CD4-positive, alpha-beta T cell (primary cell): ENCODE measurements around the gene EHD4. TPM values are rescaled to one million over a fixed set of nuclear protein-coding genes. Genes with fewer than 3 reads are reported as not detected.

ENCODE experiments used
- ATAC-seq: fragments of 200-7000 bp; cut with Tn5 transposase; one replicate; pipeline ENCODE4 v1.10.0; 2022; ENCODE audit warnings: mild to moderate bottlenecking; ENCODE audit not compliant: poor library complexity
- CTCF ChIA-PET: fragments of 350-600 bp; sonication (Branson Sonifier 250); formaldehyde crosslinking; loops from one replicate; lab custom pipeline; 2021; ENCODE audit warnings: antibody characterized with exemption, inconsistent platforms; lab: Charles Lee
- POLR2A ChIA-PET: fragments of 350-600 bp; sonication (Branson Sonifier 250); formaldehyde crosslinking; loops from one replicate; lab custom pipeline; 2021; ENCODE audit warnings: antibody characterized with exemption, inconsistent platforms; lab: Charles Lee
- DNase-seq, 14 experiments: peaks; one replicate each; pipeline ENCODE4 v3.0.0-alpha.2; 2013 to 2020; ENCODE audit warnings: mixed read lengths in 2 of 14
- H3K27ac ChIP-seq, 2 donors: one replicate each; pipeline versions ENCODE4 v1.5.1 to v1.7.0; 2013; ENCODE audit warnings: low read length in 2 of 2, low read depth in 1 of 2, mild to moderate bottlenecking in 1 of 2
- H3K27me3 ChIP-seq, 2 experiments: 1 replicate in 1 of 2; 2 replicates in 1 of 2; pipeline versions ENCODE4 v1.6.1 to v1.7.0; 2013; ENCODE audit warnings: low read length in 2 of 2, control low read depth in 1 of 2, mild to moderate bottlenecking in 1 of 2, moderate library complexity in 1 of 2; ENCODE audit not compliant: insufficient read depth in 2 of 2, control insufficient read depth in 1 of 2
- H3K36me3 ChIP-seq: one replicate; pipeline ENCODE4 v1.6.1; 2013; ENCODE audit warnings: low read length, control low read depth; ENCODE audit not compliant: insufficient read depth
- H3K4me1 ChIP-seq: one replicate; pipeline ENCODE4 v1.6.1; 2013; ENCODE audit warnings: low read length, control low read depth; ENCODE audit not compliant: insufficient read depth
- H3K4me3 ChIP-seq: one replicate; pipeline ENCODE4 v1.5.1; 2013; ENCODE audit warnings: mild to moderate bottlenecking, low read length, moderate library complexity
- H3K9me3 ChIP-seq, 2 experiments: 1 replicate in 1 of 2; 2 replicates in 1 of 2; pipeline versions ENCODE4 v1.6.1 to v1.7.0; 2013; ENCODE audit warnings: low read length in 2 of 2, mild to moderate bottlenecking in 2 of 2, control low read depth in 1 of 2, moderate library complexity in 1 of 2; ENCODE audit not compliant: control insufficient read depth in 1 of 2, insufficient read depth in 1 of 2
- H3K27ac Mint-ChIP-seq: one replicate; pipeline ENCODE4 v1.8.0; 2020; ENCODE audit warnings: mixed read lengths
- H3K27me3 Mint-ChIP-seq: one replicate; pipeline ENCODE4 v1.8.0; 2021; ENCODE audit warnings: mixed read lengths
- H3K36me3 Mint-ChIP-seq: one replicate; pipeline ENCODE4 v1.8.0; 2021; ENCODE audit warnings: low read depth, mixed read lengths
- H3K4me1 Mint-ChIP-seq: one replicate; pipeline ENCODE4 v1.8.0; 2021; ENCODE audit warnings: low read depth, mixed read lengths
- H3K4me3 Mint-ChIP-seq: one replicate; pipeline ENCODE4 v1.8.0; 2020; ENCODE audit warnings: mild to moderate bottlenecking, mixed read lengths
- H3K9me3 Mint-ChIP-seq: one replicate; pipeline ENCODE4 v1.8.0; 2020; ENCODE audit warnings: mixed read lengths
- intact Hi-C, 2 experiments: fragments of 100-400 bp; cut with DNase I in 1 of 2; cut with micrococcal nuclease in 1 of 2; formaldehyde crosslinking; loops; one replicate each; pipeline versions ENCODE4 v1.15.1 to v1.9.0; 2023 to 2025; cut with DNase I, micrococcal nuclease
- total RNA-seq, 174 experiments: library from RNA in 2 of 174; stranded (reverse) in 2 of 174; gene quantifications; one replicate each; pipeline ENCODE4 v1.2.3 and lab custom pipeline; 2021 to 2026
- TF ChIP-seq, protein P1 (sequence below): fragments of 200-600 bp; IDR thresholded peaks from one replicate; pipeline ENCODE4 v1.8.0; 2022; ENCODE audit warnings: antibody characterized with exemption, mild to moderate bottlenecking

EHD4 gene
- total RNA-seq, 2 experiments from 2014 or later: 39.8 to 40.5 TPM

DNA sequence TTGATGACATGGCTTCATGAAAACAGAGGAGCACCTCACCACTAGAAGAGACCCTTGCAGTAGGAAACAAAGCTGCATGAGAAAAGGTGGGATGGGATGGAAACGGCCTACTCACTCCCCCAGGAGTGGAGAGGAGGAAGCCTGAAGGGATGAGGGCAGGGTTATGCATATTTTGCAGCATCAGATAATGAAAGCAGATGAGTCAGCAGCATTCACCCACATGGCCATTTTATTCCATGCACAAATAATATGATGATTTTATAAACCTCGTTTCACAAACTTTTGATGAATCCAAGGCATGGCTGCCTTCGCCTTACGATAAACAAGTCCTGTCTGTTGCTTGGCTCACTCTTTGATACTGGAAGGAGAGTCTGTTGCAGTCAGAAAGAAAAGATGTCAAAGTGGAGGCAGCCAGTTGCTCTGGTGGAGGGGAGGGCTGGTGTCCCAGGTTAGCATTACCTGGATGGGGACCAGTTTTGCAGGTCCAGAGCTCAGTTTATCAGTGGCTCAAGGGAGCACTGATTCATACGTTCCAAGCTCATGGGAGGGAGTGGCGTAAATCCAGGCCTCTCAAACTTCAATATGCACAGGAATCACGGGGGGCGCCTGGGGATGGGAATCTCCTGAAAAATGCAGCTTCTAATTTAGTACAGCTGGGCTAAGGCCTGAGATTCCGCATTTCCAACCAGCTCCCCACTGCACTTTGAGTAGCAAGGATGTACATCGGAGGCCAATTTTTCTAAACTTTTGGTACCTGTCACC lies 9.2 kb upstream of the EHD4 start:
- TF ChIP-seq, protein P1, sequence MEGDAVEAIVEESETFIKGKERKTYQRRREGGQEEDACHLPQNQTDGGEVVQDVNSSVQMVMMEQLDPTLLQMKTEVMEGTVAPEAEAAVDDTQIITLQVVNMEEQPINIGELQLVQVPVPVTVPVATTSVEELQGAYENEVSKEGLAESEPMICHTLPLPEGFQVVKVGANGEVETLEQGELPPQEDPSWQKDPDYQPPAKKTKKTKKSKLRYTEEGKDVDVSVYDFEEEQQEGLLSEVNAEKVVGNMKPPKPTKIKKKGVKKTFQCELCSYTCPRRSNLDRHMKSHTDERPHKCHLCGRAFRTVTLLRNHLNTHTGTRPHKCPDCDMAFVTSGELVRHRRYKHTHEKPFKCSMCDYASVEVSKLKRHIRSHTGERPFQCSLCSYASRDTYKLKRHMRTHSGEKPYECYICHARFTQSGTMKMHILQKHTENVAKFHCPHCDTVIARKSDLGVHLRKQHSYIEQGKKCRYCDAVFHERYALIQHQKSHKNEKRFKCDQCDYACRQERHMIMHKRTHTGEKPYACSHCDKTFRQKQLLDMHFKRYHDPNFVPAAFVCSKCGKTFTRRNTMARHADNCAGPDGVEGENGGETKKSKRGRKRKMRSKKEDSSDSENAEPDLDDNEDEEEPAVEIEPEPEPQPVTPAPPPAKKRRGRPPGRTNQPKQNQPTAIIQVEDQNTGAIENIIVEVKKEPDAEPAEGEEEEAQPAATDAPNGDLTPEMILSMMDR: no peak
- Histone ChIP-seq H3K27ac (no peak overlapping the region), H3K4me1 (no peaks in the 10 kb centered on the region), H3K4me3 (no peak overlapping the region), H3K9me3 (no peaks in the 10 kb centered on the region), H3K27me3 (no peaks in the 10 kb centered on the region), H3K36me3 (no peaks in the 10 kb centered on the region)
- H3K4me3 Mint-ChIP-seq: no peak overlapping the region
- ChIA-PET POLR2A (interaction anchor here (1.1 to 1.3 kb wide), 2 partner anchors 9 to 11 kb away, joined by 3 to 4 read pairs; partner anchors contain the start of gene EHD4), CTCF (no interaction called here)
- H3K9me3 Mint-ChIP-seq: no peaks in the 10 kb centered on the region
- no peak for DNase-seq
- H3K4me1 Mint-ChIP-seq: no peaks in the 10 kb centered on the region
- H3K27me3 Mint-ChIP-seq: no peaks in the 10 kb centered on the region
- H3K27ac Mint-ChIP-seq: no peak overlapping the region
- intact Hi-C loops: no loop called here
- no peak for ATAC-seq
- no peaks in the 10 kb centered on the region for H3K36me3 Mint-ChIP-seq

DNA sequence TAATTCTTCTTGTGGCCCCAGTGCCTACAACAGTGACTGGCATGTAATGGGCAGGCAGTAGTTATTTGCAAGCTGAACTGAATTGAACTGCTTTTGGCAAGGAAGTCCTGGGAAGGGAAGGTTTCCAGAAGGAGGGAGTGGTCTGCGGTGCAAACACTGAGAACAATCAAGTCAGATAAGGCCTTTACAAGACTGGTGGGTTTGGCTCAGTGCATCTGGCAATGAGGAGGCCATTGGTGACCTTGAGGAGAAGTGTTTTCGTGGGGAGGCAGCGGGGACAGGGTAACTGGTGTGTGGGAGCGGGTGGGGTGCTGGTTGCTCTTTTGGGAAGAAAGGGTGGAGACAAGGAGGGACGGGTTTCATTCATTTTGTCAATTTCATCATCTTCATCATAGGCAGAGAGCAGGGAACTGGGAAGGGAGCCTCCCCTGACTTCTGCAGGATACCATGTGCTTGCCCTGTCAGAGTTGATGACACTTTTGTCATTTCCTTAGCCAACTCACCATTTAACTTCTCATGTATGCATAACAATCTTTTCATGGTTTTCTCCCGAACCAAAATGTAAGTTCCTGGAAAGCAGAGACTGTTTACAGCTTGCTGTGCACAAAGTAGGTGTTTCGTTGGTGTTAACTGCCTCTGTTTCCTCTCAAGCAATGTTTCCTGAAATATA lies 8.4 kb upstream of the EHD4 start:
- ChIA-PET CTCF (no interaction called here), POLR2A (no interaction called here)
- no peaks in the 10 kb centered on the region for H3K9me3 ChIP-seq
- no peaks in the 10 kb centered on the region for H3K36me3 ChIP-seq
- no peaks in the 10 kb centered on the region for H3K4me1 Mint-ChIP-seq
- H3K27me3 ChIP-seq: no peaks in the 10 kb centered on the region
- intact Hi-C loops: no loop called here
- no peak for DNase-seq
- H3K4me1 ChIP-seq: no peaks in the 10 kb centered on the region
- H3K4me3 Mint-ChIP-seq: no peak overlapping the region
- H3K27ac ChIP-seq: no peak overlapping the region
- TF ChIP-seq, protein P1: no peak
- ATAC-seq: no peak
- no peaks in the 10 kb centered on the region for H3K36me3 Mint-ChIP-seq
- H3K4me3 ChIP-seq: no peak overlapping the region
- H3K27ac Mint-ChIP-seq: no peak overlapping the region
- H3K9me3 Mint-ChIP-seq: no peaks in the 10 kb centered on the region
- H3K27me3 Mint-ChIP-seq: peaks cover 2% of the 10 kb centered on the region

DNA sequence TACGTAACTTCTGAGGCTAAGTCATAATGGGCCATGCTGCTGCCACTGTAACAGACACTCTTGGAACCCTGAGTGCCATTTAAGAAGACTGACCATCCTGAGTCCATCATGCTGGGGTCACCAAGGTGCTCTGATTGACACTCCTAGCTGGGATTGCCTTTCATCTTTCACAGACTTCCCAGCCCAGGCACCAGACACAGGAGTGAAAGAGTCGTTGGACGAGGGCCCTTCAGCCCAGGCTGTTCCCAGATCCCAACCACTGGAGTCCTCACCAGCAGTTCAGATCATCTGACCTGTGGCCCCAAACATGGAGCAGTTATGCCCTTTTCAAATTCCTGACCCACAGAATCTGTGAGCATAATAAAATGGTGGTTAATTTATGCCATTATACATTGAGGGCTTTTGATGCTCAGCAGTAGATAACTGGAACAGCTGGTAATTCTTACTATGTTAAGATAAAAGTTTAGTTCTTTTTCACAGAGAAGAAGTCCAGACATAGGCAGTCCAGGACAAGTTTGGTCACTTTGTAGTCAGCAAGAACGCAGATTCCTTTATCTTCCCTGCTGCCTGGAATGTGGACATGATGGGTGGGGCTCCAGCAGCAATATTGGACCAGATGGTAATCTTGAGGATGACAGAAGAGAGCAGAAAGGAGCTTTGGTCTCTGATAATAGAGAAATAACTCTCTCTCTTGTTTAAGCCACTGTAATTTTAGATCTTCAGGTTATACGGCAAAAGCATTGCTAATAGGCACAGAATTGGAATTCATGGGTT lies 7.3 kb upstream of the EHD4 start:
- H3K9me3 ChIP-seq: no peaks in the 10 kb centered on the region
- H3K4me3 ChIP-seq: no peak overlapping the region
- no peaks in the 10 kb centered on the region for H3K36me3 ChIP-seq
- Mint-ChIP-seq H3K9me3 (no peaks in the 10 kb centered on the region), H3K27me3 (peaks cover 8% of the 10 kb centered on the region), H3K4me1 (no peaks in the 10 kb centered on the region), H3K27ac (no peak overlapping the region), H3K36me3 (no peaks in the 10 kb centered on the region), H3K4me3 (no peak overlapping the region)
- DNase-seq (no peak), ATAC-seq (no peak)
- ChIA-PET POLR2A (no interaction called here), CTCF (no interaction called here)
- H3K27ac ChIP-seq: no peak overlapping the region
- TF ChIP-seq, protein P1: no peak
- intact Hi-C loops: loop anchor here (10.0 kb wide), 2 partner anchors 425 to 645 kb away; partner anchors contain the start of genes NUSAP1 (in 1 of the 2), OIP5 (in 1 of the 2) and TYRO3 (in 1 of the 2)
- H3K4me1 ChIP-seq: no peaks in the 10 kb centered on the region
- peaks cover 0 to 1% of the 10 kb centered on the region in 2 experiments for H3K27me3 ChIP-seq
